H1 (cell line): Measurements from ENCODE around the gene NFIX. TPM values are rescaled to one million over a fixed set of nuclear protein-coding genes. Genes with fewer than 3 reads are reported as not detected.

ENCODE experiments used
- CTCF ChIA-PET: fragments of 300-600 bp; sonication (Branson Sonifier 250); formaldehyde crosslinking; loops from one replicate; lab custom pipeline; 2021; ENCODE audit not compliant: partially characterized antibody; lab: Charles Lee
- POLR2A ChIA-PET: fragments of 300-600 bp; sonication (Branson Sonifier 250); formaldehyde crosslinking; loops from one replicate; lab custom pipeline; 2021; ENCODE audit warnings: inconsistent platforms; ENCODE audit not compliant: partially characterized antibody; lab: Charles Lee
- DNase-seq, 2 experiments: peaks; one replicate each; pipeline versions ENCODE4 v3.0.0 to v3.0.0-alpha.2; 2010 to 2022; ENCODE audit warnings: low spot score in 2 of 2, low read depth in 1 of 2, mixed read lengths in 1 of 2
- FAIRE-seq: peaks from 2 replicates; lab custom pipeline; 2011; peaks lifted over from hg19 to GRCh38; lab: Jason Lieb, UNC
- H2AFZ ChIP-seq: 2 replicates; pipeline ENCODE4 v1.8.1; 2012; ENCODE audit warnings: low read length, inconsistent platforms
- H2AK5ac ChIP-seq: 2 replicates; pipeline ENCODE4 v1.6.1; 2013; ENCODE audit warnings: low read depth, low read length
- H2BK120ac ChIP-seq: replicated peaks from 2 replicates; pipeline ENCODE3; 2013; ENCODE audit warnings: low read depth, low read length, inconsistent platforms
- H2BK12ac ChIP-seq: 2 replicates; pipeline ENCODE4 v1.6.1; 2013; ENCODE audit warnings: low read depth, low read length
- H2BK15ac ChIP-seq: 2 replicates; pipeline ENCODE4 v1.6.1; 2013; ENCODE audit warnings: low read length
- H2BK20ac ChIP-seq: 2 replicates; pipeline ENCODE4 v1.6.1; 2013; ENCODE audit warnings: low read length
- H2BK5ac ChIP-seq: 2 replicates; pipeline ENCODE4 v1.6.1; 2013; ENCODE audit warnings: low read depth, low read length
- H3K14ac ChIP-seq: 2 replicates; pipeline ENCODE4 v1.6.1; 2013; ENCODE audit warnings: inconsistent platforms; ENCODE audit not compliant: insufficient read length
- H3K18ac ChIP-seq: 2 replicates; pipeline ENCODE4 v1.6.1; 2013; ENCODE audit warnings: low read length; ENCODE audit errors: extremely low read depth
- H3K23ac ChIP-seq: 2 replicates; pipeline ENCODE4 v1.6.1; 2013; ENCODE audit warnings: inconsistent platforms; ENCODE audit not compliant: insufficient read length
- H3K23me2 ChIP-seq: 2 replicates; pipeline ENCODE4 v1.6.1; 2013; ENCODE audit warnings: low read depth, low read length
- H3K27ac ChIP-seq: 2 replicates; pipeline ENCODE4 v1.6.1; 2011; ENCODE audit warnings: low read depth, low read length, inconsistent platforms
- H3K27me3 ChIP-seq, 4 experiments: replicated peaks in 1 of 4; 1 replicate in 1 of 4; 2 replicates in 3 of 4; pipeline versions ENCODE4 v1.6.1 to v1.8.1; 2011 to 2013; ENCODE audit warnings: low read length in 3 of 4, mild to moderate bottlenecking in 3 of 4, inconsistent platforms in 2 of 4, mixed read lengths in 2 of 4, moderate library complexity in 1 of 4; ENCODE audit not compliant: control insufficient read depth in 3 of 4, insufficient read depth in 3 of 4; ENCODE audit errors: extremely low read depth in 1 of 4
- H3K36me3 ChIP-seq, 4 experiments: 2 replicates each; pipeline versions ENCODE4 v1.6.1 to v1.8.1; 2011 to 2013; ENCODE audit warnings: mild to moderate bottlenecking in 4 of 4, low read length in 3 of 4, moderate library complexity in 2 of 4, control low read depth in 1 of 4, inconsistent platforms in 1 of 4; ENCODE audit not compliant: insufficient read depth in 4 of 4, control insufficient read depth in 2 of 4
- H3K4ac ChIP-seq: replicated peaks from 2 replicates; pipeline ENCODE3; 2013; ENCODE audit warnings: low read length, low read depth, mixed read lengths, inconsistent platforms; ENCODE audit not compliant: insufficient read length
- H3K4me1 ChIP-seq, 4 experiments: replicated peaks in 1 of 4; 1 replicate in 1 of 4; 2 replicates in 3 of 4; pipeline versions ENCODE4 v1.6.1 to v1.8.1; 2011 to 2013; ENCODE audit warnings: low read length in 3 of 4, inconsistent platforms in 2 of 4, mixed read lengths in 1 of 4; ENCODE audit not compliant: insufficient read depth in 4 of 4, control insufficient read depth in 3 of 4
- H3K4me2 ChIP-seq, 2 experiments: 2 replicates each; pipeline versions ENCODE4 v1.6.1 to v1.8.1; 2011 to 2013; ENCODE audit warnings: low read depth in 2 of 2, low read length in 2 of 2, control low read depth in 1 of 2, inconsistent platforms in 1 of 2, mild to moderate bottlenecking in 1 of 2; ENCODE audit not compliant: insufficient read depth in 1 of 2
- H3K4me3 ChIP-seq, 4 experiments: fragments of 200-600, 300-600 bp in 1 of 4; sonication (generic), shearing (Covaris generic), sonication (Bioruptor Twin) in 1 of 4; 2 replicates each; pipeline versions ENCODE4 v1.5.1 to v1.8.1; 2011 to 2016; ENCODE audit warnings: low read length in 4 of 4, low read depth in 3 of 4, control low read depth in 2 of 4, inconsistent platforms in 2 of 4, mild to moderate bottlenecking in 2 of 4, mixed read lengths in 1 of 4, moderate library complexity in 1 of 4; ENCODE audit not compliant: insufficient read depth in 2 of 4; ENCODE audit errors: extremely low read depth in 1 of 4
- H3K56ac ChIP-seq: replicated peaks from 2 replicates; pipeline ENCODE3; 2013; ENCODE audit warnings: low read depth, mild to moderate bottlenecking, mixed read lengths, low read length, inconsistent platforms; ENCODE audit not compliant: insufficient read length
- H3K79me1 ChIP-seq: 2 replicates; pipeline ENCODE4 v1.6.1; 2013; ENCODE audit warnings: low read depth, low read length, control low read depth
- H3K79me2 ChIP-seq, 2 experiments: 2 replicates each; pipeline versions ENCODE4 v1.6.1 to v1.8.1; 2012 to 2013; ENCODE audit warnings: low read length in 2 of 2, mild to moderate bottlenecking in 2 of 2, inconsistent platforms in 1 of 2; ENCODE audit not compliant: insufficient read depth in 2 of 2, control insufficient read depth in 1 of 2
- H3K9ac ChIP-seq, 4 experiments: replicated peaks in 1 of 4; 1 replicate in 1 of 4; 2 replicates in 3 of 4; pipeline versions ENCODE4 v1.6.1 to v1.8.1; 2011 to 2013; ENCODE audit warnings: low read depth in 3 of 4, low read length in 3 of 4, control low read depth in 2 of 4, mild to moderate bottlenecking in 2 of 4, moderate library complexity in 2 of 4, inconsistent platforms in 1 of 4; ENCODE audit errors: extremely low read depth in 1 of 4
- H3K9me3 ChIP-seq, 2 experiments: 2 replicates each; pipeline versions ENCODE4 v1.6.1 to v1.8.1; 2012 to 2013; ENCODE audit warnings: mild to moderate bottlenecking in 2 of 2, moderate library complexity in 2 of 2, control low read depth in 1 of 2, inconsistent platforms in 1 of 2, low read depth in 1 of 2, low read length in 1 of 2, mixed read lengths in 1 of 2; ENCODE audit not compliant: insufficient read depth in 2 of 2
- H4K20me1 ChIP-seq, 2 experiments: replicated peaks in 1 of 2; 2 replicates each; pipeline versions ENCODE3 to v1.8.1; 2011 to 2013; ENCODE audit warnings: inconsistent platforms in 2 of 2, low read length in 2 of 2, mild to moderate bottlenecking in 1 of 2; ENCODE audit not compliant: insufficient read depth in 2 of 2, control insufficient read depth in 1 of 2
- H4K5ac ChIP-seq: 2 replicates; pipeline ENCODE4 v1.6.1; 2013; ENCODE audit warnings: low read length, low read depth, mixed read lengths, inconsistent platforms; ENCODE audit not compliant: insufficient read length
- H4K8ac ChIP-seq: 2 replicates; pipeline ENCODE4 v1.8.0; 2013; ENCODE audit warnings: mild to moderate bottlenecking, moderate library complexity, low read length, inconsistent platforms; ENCODE audit not compliant: insufficient read depth; ENCODE audit errors: extremely low read depth
- H4K91ac ChIP-seq: replicated peaks from 2 replicates; pipeline ENCODE3; 2013; ENCODE audit warnings: low read length, mixed read lengths, inconsistent platforms; ENCODE audit not compliant: insufficient read length
- CBX8 ChIP-seq: fragments of 300-800, 300-1000 bp; sonication (generic); IDR thresholded peaks from 2 replicates; pipeline ENCODE4 v1.7.1; 2016; ENCODE audit warnings: low read depth, low read length, borderline replicate concordance
- JUN ChIP-seq: IDR thresholded peaks from 2 replicates; pipeline ENCODE4 v1.6.1; 2011; ENCODE audit warnings: low read depth, mild to moderate bottlenecking, improper control_type of control experiment, low read length
- JUND ChIP-seq: IDR thresholded peaks from 2 replicates; pipeline ENCODE4 v1.6.1; 2011; ENCODE audit warnings: mild to moderate bottlenecking, improper control_type of control experiment, low read length
- RAD21 ChIP-seq, 2 experiments: IDR thresholded peaks in 1 of 2; conservative IDR thresholded peaks in 1 of 2; 2 replicates each; pipeline ENCODE4 v1.6.1; 2011; ENCODE audit warnings: low read depth in 2 of 2, low read length in 2 of 2, improper control_type of control experiment in 1 of 2, inconsistent platforms in 1 of 2, mild to moderate bottlenecking in 1 of 2, moderate library complexity in 1 of 2
- SAP30 ChIP-seq: fragments of 300-600 bp; sonication (generic); IDR thresholded peaks from 2 replicates; pipeline ENCODE4 v1.7.1; 2012; ENCODE audit warnings: low read length, moderate library complexity, mild to moderate bottlenecking, inconsistent platforms; ENCODE audit not compliant: insufficient read depth, insufficient replicate concordance
- YY1 ChIP-seq: IDR thresholded peaks from 2 replicates; pipeline ENCODE4 v1.6.1; 2011; ENCODE audit warnings: low read depth, mild to moderate bottlenecking, low read length
- WGBS, 2 experiments: shearing (Covaris generic) in 1 of 2; methylation state at CpG; one replicate each; pipeline versions ENCODE4 v1.1.6 to v1.1.7; 2013 to 2015; ENCODE audit warnings: low lambda C conversion rate in 2 of 2, mixed read lengths in 2 of 2, inconsistent platforms in 1 of 2, low coverage in 1 of 2, missing lambda C conversion rate in 1 of 2; ENCODE audit not compliant: insufficient replicate concordance in 2 of 2, insufficient coverage in 1 of 2, insufficient read length in 1 of 2; ENCODE audit errors: extremely low coverage in 1 of 2, missing lambda C conversion rate in 1 of 2; 5-methylcytosine and 5-hydroxymethylcytosine counted together
- polyA plus RNA-seq, 7 experiments: library from polyadenylated mRNA; depleted of rRNA in 3 of 7; stranded (reverse) in 5 of 7; unstranded in 2 of 7; fragments of >200 nt in 5 of 7; fragments of 200-250 nt in 2 of 7; gene quantifications; 1 replicate in 5 of 7; 2 replicates in 1 of 7; 4 replicates in 1 of 7; pipeline versions ENCODE4 v1.2.1 to v1.2.3, GENCODE V29; 2011 to 2013; ENCODE audit warnings: missing spikeins in 2 of 7, mixed read lengths in 2 of 7
- total RNA-seq: library from RNA; stranded (reverse); fragmentation: NEBNext Ultra II Directional; extraction: Animal tissue kit (Norgen Biotek cat#: 25700); gene quantifications from 2 replicates; pipeline ENCODE4 v1.2.1, GENCODE V29; 2021
- TF ChIP-seq, protein P1 (sequence below), 3 experiments: IDR thresholded peaks; 1 replicate in 2 of 3; 2 replicates in 1 of 3; pipeline versions ENCODE4 v1.5.1 to v1.6.1; 2011; ENCODE audit warnings: low read length in 3 of 3, mild to moderate bottlenecking in 3 of 3, inconsistent platforms in 2 of 3, low read depth in 1 of 3, moderate library complexity in 1 of 3; ENCODE audit not compliant: insufficient read depth in 1 of 3; ENCODE audit errors: control extremely low read depth in 1 of 3
- TF ChIP-seq, protein P2 (sequence below): IDR thresholded peaks from 2 replicates; pipeline ENCODE4 v1.6.1; 2011; ENCODE audit warnings: low read length, improper control_type of control experiment

NFIX gene
- total and polyA plus RNA-seq, 2 of the 8 experiments (the other 6 are each of a cell fraction or from before 2014, with no cell fraction given): 0.03 to 0.20 TPM

DNA sequence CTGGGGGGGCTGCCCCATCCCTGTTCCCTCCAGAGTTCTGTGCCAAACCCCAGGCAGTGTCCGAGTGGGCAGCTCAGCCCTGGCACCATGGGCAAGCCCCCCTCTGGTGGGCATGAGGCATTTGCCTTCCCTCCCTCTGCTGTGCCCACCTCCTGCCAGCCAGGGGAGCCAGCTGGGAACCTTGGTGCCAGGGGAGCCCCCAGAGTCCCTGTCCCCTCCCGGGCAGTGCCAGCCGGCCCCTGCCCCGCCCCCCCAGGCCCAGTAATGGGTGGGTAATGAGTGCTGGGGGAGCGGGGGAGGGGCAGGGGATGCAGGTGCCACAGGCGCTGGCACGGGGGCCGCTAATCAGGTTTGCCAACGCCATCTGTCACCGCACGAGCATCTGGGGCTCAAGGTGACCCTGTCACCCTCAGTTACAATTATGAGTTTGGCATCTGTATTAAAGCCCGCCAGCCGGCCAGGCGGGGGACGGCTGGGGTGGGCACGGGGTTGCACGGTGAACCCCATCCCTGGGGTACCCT lies 20.0 kb upstream of the NFIX start:
- Histone ChIP-seq H4K8ac (peak overlapping the region; percentile 68; the same call in 1 of the 2 replicates), H3K36me3 (no peaks in the 10 kb centered on the region), H2BK20ac (no peak overlapping the region), H2AK5ac (no peak overlapping the region), H3K27ac (no peak overlapping the region), H3K4me1 (no peaks in the 10 kb centered on the region), H3K79me2 (no peaks in the 10 kb centered on the region), H2BK12ac (no peak overlapping the region), H3K4me3 (no peak overlapping the region), H3K27me3 (no peaks in the 10 kb centered on the region), H4K91ac (no peak overlapping the region), H2AFZ (no peak overlapping the region), H3K18ac (no peak overlapping the region), H2BK5ac (no peak overlapping the region), H3K9me3 (no peaks in the 10 kb centered on the region), H3K4me2 (no peak overlapping the region), H3K4ac (no peak overlapping the region), H2BK15ac (no peak overlapping the region), H3K56ac (no peak overlapping the region), H3K79me1 (no peaks in the 10 kb centered on the region), H3K23me2 (no peaks in the 10 kb centered on the region), H3K14ac (no peak overlapping the region), H3K23ac (no peak overlapping the region), H4K5ac (no peak overlapping the region), H2BK120ac (no peak overlapping the region), H3K9ac (no peak overlapping the region), H4K20me1 (no peaks in the 10 kb centered on the region)
- POLR2A ChIA-PET: interaction anchor here (1.1 to 1.6 kb wide), 2 partner anchors 56 to 119 kb away, joined by 4 read pairs; partner anchors contain the start of gene SYCE2
- WGBS, 2 experiments: 98% methylated on average over 10 of the region's 17 CpGs; no CpG with 5 or more reads in 1 of the 2 experiments
- FAIRE-seq (no peak), DNase-seq (no peak)
- CTCF ChIA-PET: interaction anchor here (0.8 to 16.3 kb wide), 12 partner anchors 9 to 156 kb away, joined by 3 to 431 read pairs (median 10); partner anchors contain the start of genes DAND5 and LYL1
- TF ChIP-seq JUN: no peak
- TF ChIP-seq, protein P1, sequence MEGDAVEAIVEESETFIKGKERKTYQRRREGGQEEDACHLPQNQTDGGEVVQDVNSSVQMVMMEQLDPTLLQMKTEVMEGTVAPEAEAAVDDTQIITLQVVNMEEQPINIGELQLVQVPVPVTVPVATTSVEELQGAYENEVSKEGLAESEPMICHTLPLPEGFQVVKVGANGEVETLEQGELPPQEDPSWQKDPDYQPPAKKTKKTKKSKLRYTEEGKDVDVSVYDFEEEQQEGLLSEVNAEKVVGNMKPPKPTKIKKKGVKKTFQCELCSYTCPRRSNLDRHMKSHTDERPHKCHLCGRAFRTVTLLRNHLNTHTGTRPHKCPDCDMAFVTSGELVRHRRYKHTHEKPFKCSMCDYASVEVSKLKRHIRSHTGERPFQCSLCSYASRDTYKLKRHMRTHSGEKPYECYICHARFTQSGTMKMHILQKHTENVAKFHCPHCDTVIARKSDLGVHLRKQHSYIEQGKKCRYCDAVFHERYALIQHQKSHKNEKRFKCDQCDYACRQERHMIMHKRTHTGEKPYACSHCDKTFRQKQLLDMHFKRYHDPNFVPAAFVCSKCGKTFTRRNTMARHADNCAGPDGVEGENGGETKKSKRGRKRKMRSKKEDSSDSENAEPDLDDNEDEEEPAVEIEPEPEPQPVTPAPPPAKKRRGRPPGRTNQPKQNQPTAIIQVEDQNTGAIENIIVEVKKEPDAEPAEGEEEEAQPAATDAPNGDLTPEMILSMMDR (IDR thresholded peaks at IDR 0.05; ENCODE audit: control extremely low read depth in 1 of 3, insufficient read depth in 1 of 3, low read depth in 1 of 3, low read length in 3 of 3): no peak
- TF ChIP-seq, protein P2, sequence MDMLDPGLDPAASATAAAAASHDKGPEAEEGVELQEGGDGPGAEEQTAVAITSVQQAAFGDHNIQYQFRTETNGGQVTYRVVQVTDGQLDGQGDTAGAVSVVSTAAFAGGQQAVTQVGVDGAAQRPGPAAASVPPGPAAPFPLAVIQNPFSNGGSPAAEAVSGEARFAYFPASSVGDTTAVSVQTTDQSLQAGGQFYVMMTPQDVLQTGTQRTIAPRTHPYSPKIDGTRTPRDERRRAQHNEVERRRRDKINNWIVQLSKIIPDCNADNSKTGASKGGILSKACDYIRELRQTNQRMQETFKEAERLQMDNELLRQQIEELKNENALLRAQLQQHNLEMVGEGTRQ: no peak
- TF ChIP-seq RAD21 (IDR thresholded peaks at IDR 0.05 in 1 of 2, conservative IDR thresholded peaks at IDR 0.05 in 1 of 2; ENCODE audit: low read depth in 2 of 2, low read length in 2 of 2): no peak
- no peak for TF ChIP-seq JUND
- no peak for TF ChIP-seq SAP30
- no peak for TF ChIP-seq YY1
- no peak for TF ChIP-seq CBX8
